Pancreas (tissue), 10 donors: ENCODE measurements around the gene ZNF268. TPM values are rescaled to one million over a fixed set of nuclear protein-coding genes. Genes with fewer than 3 reads are reported as not detected.

Source experiments
- ATAC-seq, 4 donors: fragments of 200-7000 bp; cut with Tn5 transposase; one replicate each; pipeline versions ENCODE4 v1.8.0 to v1.9.1; 2020; ENCODE audit warnings: mild to moderate bottlenecking in 4 of 4, moderate library complexity in 4 of 4
- DNase-seq, 6 donors: peaks; one replicate each; pipeline ENCODE4 v3.0.0-alpha.2; 2020
- FAIRE-seq: peaks from 2 replicates; lab custom pipeline; 2012; peaks lifted over from hg19 to GRCh38; lab: Jason Lieb, UNC
- H3K27ac ChIP-seq, 4 donors: fragments of 200-600 bp; sonication (generic); 1 replicate in 3 of 4; 2 replicates in 1 of 4; pipeline versions ENCODE4 v1.5.0 to v1.8.0; 2020
- H3K27me3 ChIP-seq, 4 donors: fragments of 200-600 bp; one replicate each; pipeline ENCODE4 v1.8.0; 2021
- H3K36me3 ChIP-seq, 3 donors: fragments of 200-600 bp; sonication (generic) in 1 of 3; one replicate each; pipeline versions ENCODE4 v1.5.0 to v1.8.0; 2020 to 2021
- H3K4me1 ChIP-seq, 3 donors: fragments of 200-600 bp; one replicate each; pipeline ENCODE4 v1.8.0; 2021
- H3K4me3 ChIP-seq, 4 donors: fragments of 200-600 bp; sonication (generic) in 2 of 4; one replicate each; pipeline versions ENCODE4 v1.5.0 to v1.8.0; 2020 to 2021
- H3K9me3 ChIP-seq, 4 donors: fragments of 200-600 bp; one replicate each; pipeline ENCODE4 v1.8.0; 2021
- WGBS, 2 donors: extraction: QIAGEN DNeasy Blood & Tissue Kit; methylation state at CpG; one replicate each; pipeline ENCODE4 v1.1.7; 2013; 5-methylcytosine and 5-hydroxymethylcytosine counted together
- intact Hi-C, 3 donors: fragments of 100-400 bp; cut with DNase I; formaldehyde crosslinking; loops; one replicate each; pipeline versions ENCODE4 v1.11.1 to v1.14.2; 2022
- polyA plus RNA-seq, 2 donors: library from polyadenylated mRNA; stranded (reverse); fragments of 200-250 nt; gene quantifications; one replicate each; pipeline ENCODE4 v1.2.3, GENCODE V29; 2013
- total RNA-seq, 6 donors: library from RNA; stranded (reverse); fragmentation: NEBNext Ultra II Directional in 4 of 6; extraction: Animal tissue kit (Norgen Biotek cat#: 25700) in 4 of 6; gene quantifications; one replicate each; pipeline versions ENCODE4 v1.2.1 to v1.2.4, GENCODE V29; 2021 to 2023
- TF ChIP-seq, protein P1 (sequence below), 4 donors: fragments of 200-600 bp; sonication (generic) in 3 of 4; IDR thresholded peaks; one replicate each; pipeline versions ENCODE4 v1.5.0 to v1.8.0; 2021; ENCODE audit warnings: antibody characterized with exemption in 4 of 4
- donor health status: healthy with polysubstance abuse.
- donor health status: DM: no; HTN: no; CAD: no; lungs with moderate emphysema.
- donor health status: DM: no; HTN: no; CAD: no.
- donor health status: control.
- donor health status: control.
- donor health status: Bipolar disorder and iron deficiency.
- donor health status: DM: yes; HTN: yes; CAD: no.
- donor health status: DM: no; HTN: no; CAD: no.
- donor health status: DM: no; HTN: no; CAD: no.
- donor health status: DM: yes; HTN: yes; CAD: no.

Gene ZNF268
- total and polyA plus RNA-seq, 8 donors = 2.4 to 14.0 (median 8.3) TPM

GRCh38 chr12:133165776-133166175 is 15.5 kb upstream of the ZNF268 start:
- no peak overlapping the region for H3K4me3 ChIP-seq
- H3K4me1 ChIP-seq = no peaks in the 10 kb centered on the region
- H3K27me3 ChIP-seq = no peaks in the 10 kb centered on the region
- no peak overlapping the region for H3K27ac ChIP-seq
- DNase-seq (no peak), ATAC-seq (no peak), FAIRE-seq (no peak)
- TF ChIP-seq, protein P1, sequence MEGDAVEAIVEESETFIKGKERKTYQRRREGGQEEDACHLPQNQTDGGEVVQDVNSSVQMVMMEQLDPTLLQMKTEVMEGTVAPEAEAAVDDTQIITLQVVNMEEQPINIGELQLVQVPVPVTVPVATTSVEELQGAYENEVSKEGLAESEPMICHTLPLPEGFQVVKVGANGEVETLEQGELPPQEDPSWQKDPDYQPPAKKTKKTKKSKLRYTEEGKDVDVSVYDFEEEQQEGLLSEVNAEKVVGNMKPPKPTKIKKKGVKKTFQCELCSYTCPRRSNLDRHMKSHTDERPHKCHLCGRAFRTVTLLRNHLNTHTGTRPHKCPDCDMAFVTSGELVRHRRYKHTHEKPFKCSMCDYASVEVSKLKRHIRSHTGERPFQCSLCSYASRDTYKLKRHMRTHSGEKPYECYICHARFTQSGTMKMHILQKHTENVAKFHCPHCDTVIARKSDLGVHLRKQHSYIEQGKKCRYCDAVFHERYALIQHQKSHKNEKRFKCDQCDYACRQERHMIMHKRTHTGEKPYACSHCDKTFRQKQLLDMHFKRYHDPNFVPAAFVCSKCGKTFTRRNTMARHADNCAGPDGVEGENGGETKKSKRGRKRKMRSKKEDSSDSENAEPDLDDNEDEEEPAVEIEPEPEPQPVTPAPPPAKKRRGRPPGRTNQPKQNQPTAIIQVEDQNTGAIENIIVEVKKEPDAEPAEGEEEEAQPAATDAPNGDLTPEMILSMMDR (IDR thresholded peaks at IDR 0.05) = no peak
- intact Hi-C loops = no loop called here
- WGBS, 2 donors = 82 to 84% methylated on average over 3 of the region's 3 CpGs
- H3K9me3 ChIP-seq = no peaks in the 10 kb centered on the region
- H3K36me3 ChIP-seq = no peaks in the 10 kb centered on the region

DNA sequence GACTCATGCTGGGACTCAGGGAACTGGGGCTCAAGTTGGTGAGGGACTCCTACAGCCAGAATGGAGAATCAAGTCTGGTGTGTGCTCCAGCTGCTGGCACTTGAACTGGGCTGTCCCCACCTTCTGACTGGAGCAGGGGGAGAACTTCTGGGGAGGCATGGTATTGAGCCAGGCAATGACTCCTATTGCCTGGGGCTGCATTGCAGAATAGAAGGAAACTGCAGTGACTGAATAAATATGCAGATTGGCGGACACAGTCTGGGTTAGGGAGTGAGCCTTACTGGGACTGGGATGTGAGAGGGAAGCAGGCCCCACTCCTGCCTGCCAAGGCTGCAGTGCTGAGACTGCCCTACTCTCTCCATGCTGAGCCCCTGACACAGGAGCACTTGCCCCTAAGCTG is 8.8 kb upstream of the ZNF268 start:
- FAIRE-seq (no peak), ATAC-seq (no peak), DNase-seq (no peak)
- intact Hi-C loops = no loop called here
- Histone ChIP-seq H3K27me3 (no peaks in the 10 kb centered on the region), H3K4me3 (no peak overlapping the region), H3K36me3 (no peaks in the 10 kb centered on the region), H3K4me1 (no peaks in the 10 kb centered on the region), H3K27ac (no peak overlapping the region), H3K9me3 (no peaks in the 10 kb centered on the region)
- TF ChIP-seq, protein P1 (IDR thresholded peaks at IDR 0.05) = no peak
- 63 to 67% methylated on average over 1 of the region's 1 CpG for WGBS, 2 donors

DNA sequence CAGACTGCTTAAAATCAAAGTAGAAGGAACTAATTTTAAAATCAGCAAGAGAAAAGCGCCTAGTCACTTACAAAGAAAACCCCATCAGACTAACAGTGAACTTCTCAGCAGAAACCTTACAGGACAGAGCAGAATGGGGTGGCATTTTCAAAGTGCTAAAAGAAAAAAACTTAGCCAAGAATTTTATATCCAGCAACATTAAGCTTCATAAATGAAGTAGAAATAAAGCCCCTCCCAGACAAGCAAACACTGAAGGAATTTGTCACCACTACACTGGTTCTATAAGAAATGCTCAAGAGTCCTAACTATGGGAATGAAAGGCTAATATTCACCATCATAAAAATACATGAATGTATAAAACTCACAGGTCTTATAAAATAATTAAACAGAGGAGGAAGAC is 6.4 kb upstream of the ZNF268 start:
- Histone ChIP-seq H3K9me3 (no peaks in the 10 kb centered on the region), H3K4me1 (no peaks in the 10 kb centered on the region), H3K27ac (no peak overlapping the region), H3K4me3 (no peak overlapping the region), H3K27me3 (no peaks in the 10 kb centered on the region), H3K36me3 (no peaks in the 10 kb centered on the region)
- intact Hi-C loops = no loop called here
- TF ChIP-seq, protein P1 (IDR thresholded peaks at IDR 0.05) = no peak
- FAIRE-seq (no peak), DNase-seq (no peak), ATAC-seq (no peak)
- WGBS, 2 donors = 71 to 86% methylated on average over 1 of the region's 1 CpG

DNA sequence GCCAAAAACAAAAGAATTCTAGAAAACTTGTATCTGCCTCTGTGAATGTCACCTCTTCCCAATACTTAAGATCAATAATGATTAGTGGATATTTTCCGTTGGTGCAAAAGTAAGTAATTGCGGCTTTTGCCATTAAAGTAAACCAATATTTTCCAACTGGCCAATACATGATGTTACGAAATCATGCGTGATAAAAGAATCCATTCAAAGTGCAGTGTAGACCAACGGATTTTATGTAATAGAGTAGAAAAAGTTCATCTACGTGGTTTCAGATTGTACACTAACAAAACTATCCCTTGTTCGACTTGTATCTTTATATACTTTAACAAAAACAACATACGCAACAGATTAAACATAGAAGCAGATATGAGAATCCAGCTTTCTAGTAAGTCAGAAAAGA is 626 bp upstream of the ZNF268 start:
- TF ChIP-seq, protein P1 (IDR thresholded peaks at IDR 0.05) = no peak
- ATAC-seq = no peak
- Histone ChIP-seq H3K9me3 (no peaks in the 10 kb centered on the region), H3K27ac (peak overlapping the region in 1 of 4 donors; percentile 48), H3K36me3 (peaks cover 0 to 3% (median 3%) of the 10 kb centered on the region in 3 donors), H3K4me1 (peaks cover 0 to 7% (median 7%) of the 10 kb centered on the region in 3 donors), H3K27me3 (no peaks in the 10 kb centered on the region), H3K4me3 (peak overlapping the region in 2 of 4 donors; percentile 70 to 92)
- no peak for FAIRE-seq
- intact Hi-C loops = no loop called here
- DNase-seq = no peak
- 94 to 97% methylated on average over 8 of the region's 8 CpGs for WGBS, 2 donors

DNA sequence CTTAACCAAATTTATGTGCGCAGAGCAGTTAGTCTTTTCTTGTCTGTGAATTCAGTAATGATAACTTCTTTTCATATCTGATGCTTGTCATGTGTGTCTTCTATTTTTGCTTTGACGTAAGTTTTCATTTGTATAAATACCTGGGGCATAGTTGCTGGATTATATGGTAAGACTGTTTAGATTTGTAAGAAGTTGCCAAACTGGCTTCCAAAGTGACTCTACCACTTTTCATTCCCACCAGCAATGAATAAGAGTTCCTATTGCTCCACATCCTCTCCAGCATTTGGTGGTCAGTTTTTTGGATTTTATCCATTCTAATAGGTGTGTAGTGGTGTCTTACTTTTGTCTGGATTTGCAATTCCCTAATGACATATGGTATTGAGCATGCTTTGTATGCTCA is 8.9 kb downstream of the ZNF268 start:
- Histone ChIP-seq H3K4me1 (no peaks in the 10 kb centered on the region), H3K9me3 (peaks cover 0 to 26% (median 2%) of the 10 kb centered on the region in 4 donors), H3K27ac (no peak overlapping the region), H3K27me3 (no peaks in the 10 kb centered on the region), H3K36me3 (peaks cover 41 to 98% (median 75%) of the 10 kb centered on the region in 3 donors), H3K4me3 (no peak overlapping the region)
- intact Hi-C loops = no loop called here
- 95 to 100% methylated on average over 2 of the region's 2 CpGs for WGBS, 2 donors
- FAIRE-seq (no peak), ATAC-seq (no peak), DNase-seq (no peak)
- TF ChIP-seq, protein P1 (IDR thresholded peaks at IDR 0.05) = no peak
